Gastrocnemius medialis (tissue), 4 donors: Measurements from ENCODE around the gene EYS.

ENCODE experiments used
- CTCF ChIP-seq, 5 experiments: fragments of 450-650 bp in 3 of 5; fragments of 200-600 bp in 2 of 5; sonication (generic) in 2 of 5; IDR thresholded peaks in 4 of 5; conservative IDR thresholded peaks in 1 of 5; 1 replicate in 4 of 5; 2 replicates in 1 of 5; pipeline ENCODE4 v1.5.1; 2016 to 2019; ENCODE audit warnings: antibody characterized with exemption in 5 of 5, mild to moderate bottlenecking in 3 of 5, moderate library complexity in 3 of 5
- POLR2A ChIP-seq, 2 donors: fragments of 450-650 bp; IDR thresholded peaks; one replicate each; pipeline ENCODE4 v1.6.1; 2017; ENCODE audit warnings: antibody characterized with exemption in 2 of 2, mild to moderate bottlenecking in 2 of 2, moderate library complexity in 2 of 2

- TF ChIP-seq CTCF (IDR thresholded peaks at IDR 0.05 in 4 of 5, conservative IDR thresholded peaks at IDR 0.05 in 1 of 5), result no peak
- no peak for TF ChIP-seq POLR2A (IDR thresholded peaks at IDR 0.05)
Observed at GRCh38 chr6:64736421-64736950, 970.5 kb downstream of the EYS start.
